GM21619 (cell line): Measurements from ENCODE around the gene LCE3B.

ENCODE experiments used
- ATAC-seq: cut with Tn5 transposase; IDR thresholded peaks from one replicate; pipeline ENCODE4 v1.9.1; 2021; ENCODE audit not compliant: unreplicated experiment

LCE3B gene

GRCh38 chr1:152657677-152658076 is 44.1 kb downstream of the LCE3B start:
- ATAC-seq, result no peak

GRCh38 chr1:152658649-152659048 is 45.0 kb downstream of the LCE3B start:
- ATAC-seq, result no peak

- ATAC-seq, result no peak
Measured at GRCh38 chr1:152663098-152663497, 49.5 kb downstream of the LCE3B start, which contains the start of gene LCE2D. TSS of gene LCE2D (plus strand) at chr1:152663380. CDS start at chr1:152664106, 726 bp downstream.
